GM20000 (cell line): ENCODE results near the gene ADARB2.

ENCODE experiments used
- DNase-seq: peaks from one replicate; pipeline ENCODE4 v3.0.0; 2012; ENCODE audit warnings: low spot score
- CTCF ChIP-seq: IDR thresholded peaks from 2 replicates; pipeline ENCODE4 v1.5.1; 2012; ENCODE audit warnings: mild to moderate bottlenecking, control low read depth; ENCODE audit errors: extremely low read depth, missing control alignments

Gene ADARB2

GRCh38 chr10:1152386-1153250 lies 584.7 kb downstream of the ADARB2 start:
- no peak for TF ChIP-seq CTCF
- no peak for DNase-seq

- DNase-seq = no peak
- TF ChIP-seq CTCF = no peak
Measured at GRCh38 chr10:1151076-1152033, 586.0 kb downstream of the ADARB2 start.

DNA sequence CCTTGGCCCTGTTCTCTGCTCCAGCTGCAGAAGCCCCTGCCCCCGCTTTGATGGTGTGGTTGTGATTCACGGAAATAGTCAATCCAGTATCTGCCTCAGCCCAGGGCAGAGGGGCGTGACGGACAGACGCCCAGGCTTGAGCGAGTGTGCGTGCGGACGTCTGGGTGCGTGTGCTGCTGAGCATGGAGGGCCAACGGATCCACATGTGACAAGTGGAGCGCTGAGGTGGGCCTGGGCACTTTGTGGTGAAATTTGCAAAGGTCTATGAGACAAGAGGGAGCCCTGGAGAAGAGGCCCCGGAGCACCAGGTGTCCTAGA lies 586.7 kb downstream of the ADARB2 start:
- no peak for TF ChIP-seq CTCF
- DNase-seq = no peak

GRCh38 chr10:1149793-1150637 lies 587.3 kb downstream of the ADARB2 start:
- no peak for DNase-seq
- no peak for TF ChIP-seq CTCF

DNA sequence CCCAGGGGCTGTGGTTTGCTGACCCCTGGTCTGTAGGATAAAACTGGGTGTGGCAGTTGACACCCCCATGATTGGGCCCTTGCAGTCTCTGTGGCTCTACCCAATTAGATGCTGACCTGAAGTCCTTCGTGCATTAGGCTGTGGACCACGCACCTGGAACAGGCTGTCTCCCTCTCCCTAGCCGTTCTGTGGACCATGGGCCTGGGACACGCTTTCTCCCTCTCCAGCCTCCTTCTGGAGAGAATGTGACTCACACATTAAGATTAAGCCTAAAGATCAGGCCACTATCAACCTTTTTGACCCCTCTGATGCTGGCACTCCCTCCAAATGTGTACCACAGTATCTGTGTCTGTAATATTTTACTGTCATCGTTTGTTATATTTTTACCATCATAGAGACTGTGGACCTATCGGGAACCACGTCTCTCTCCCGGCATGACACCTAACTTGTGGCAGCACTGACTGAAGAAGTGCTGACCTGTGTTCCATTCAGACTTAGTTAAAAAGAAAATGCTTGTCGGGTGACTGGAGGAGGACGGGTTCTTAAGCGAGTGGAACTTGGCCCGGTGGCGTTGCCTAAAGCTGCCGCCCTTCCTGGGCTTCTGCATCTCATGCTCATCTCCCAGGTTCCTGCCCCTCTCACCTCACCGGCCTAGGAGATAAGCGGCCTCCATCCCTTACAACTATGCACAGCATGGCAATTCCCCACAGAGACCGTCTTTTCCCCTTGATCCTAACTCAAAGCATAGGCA lies 588.3 kb downstream of the ADARB2 start:
- TF ChIP-seq CTCF = no peak
- DNase-seq = no peak

DNA sequence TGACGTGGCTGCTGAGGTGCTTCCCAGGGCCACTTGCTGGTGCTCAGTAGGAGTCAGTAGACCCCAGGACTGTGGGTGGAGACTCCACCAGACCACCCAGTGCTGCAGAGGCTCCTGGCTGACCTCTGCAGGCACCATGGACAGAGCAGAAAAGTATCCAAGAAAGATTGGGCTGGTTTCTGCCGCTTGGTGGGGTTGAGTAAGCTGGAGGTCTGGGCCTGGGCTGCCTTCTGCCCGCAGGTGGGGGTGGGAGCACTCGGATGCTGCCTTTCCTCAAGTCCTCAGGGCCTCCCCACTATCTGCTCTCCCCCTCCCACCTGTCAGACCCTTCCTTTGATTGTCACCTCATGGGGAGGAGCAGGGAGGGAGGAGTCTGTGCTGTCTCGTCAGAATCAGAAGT lies 589.5 kb downstream of the ADARB2 start:
- no peak for DNase-seq
- TF ChIP-seq CTCF = no peak
